GM21619 (cell line): ENCODE measurements around the gene HSD17B10.
"Not testable (repeated sequence)": the region's sequence is repeated elsewhere in the genome, so short reads cannot be mapped to it uniquely, and the experiment has no call there.

ENCODE experiments used
- ATAC-seq: cut with Tn5 transposase; IDR thresholded peaks from one replicate; pipeline ENCODE4 v1.9.1; 2021; ENCODE audit not compliant: unreplicated experiment

Gene HSD17B10

GRCh38 chrX:53438174-53438831 is 4.1 kb upstream of the HSD17B10 start:
- ATAC-seq = no peak

GRCh38 chrX:53437206-53437605 is 3.0 kb upstream of the HSD17B10 start:
- ATAC-seq = no peak

GRCh38 chrX:53435997-53436396 is 1.8 kb upstream of the HSD17B10 start:
- peak; percentile 64 for ATAC-seq

- ATAC-seq = no peak
Measured at GRCh38 chrX:53430231-53430630, 3.9 kb downstream of the HSD17B10 start.

GRCh38 chrX:53429755-53430154 is 4.4 kb downstream of the HSD17B10 start:
- ATAC-seq = no peak

GRCh38 chrX:53422861-53423306 is 11.3 kb downstream of the HSD17B10 start, which contains the start of gene RIBC1:
RIBC1 (plus strand) TSS chrX:53422873; CDS start chrX:53426277, 3,404 bp downstream.
- ATAC-seq = no peak

- ATAC-seq = peak; percentile 92
Measured at GRCh38 chrX:53422086-53422860, 11.9 kb downstream of the HSD17B10 start, which contains the start of gene SMC1A. SMC1A (minus strand) TSS chrX:53422654; CDS start chrX:53422600, 54 bp downstream.

- ATAC-seq = peak; percentile 20
Measured at GRCh38 chrX:53421772-53422085, 12.4 kb downstream of the HSD17B10 start.

- no peak for ATAC-seq
Measured at GRCh38 chrX:53421125-53421524, 13.0 kb downstream of the HSD17B10 start.

- ATAC-seq = not testable (repeated sequence)
Measured at GRCh38 chrX:53420351-53420750, 13.8 kb downstream of the HSD17B10 start.

- ATAC-seq = no peak
Measured at GRCh38 chrX:53412446-53412845, 21.7 kb downstream of the HSD17B10 start.

GRCh38 chrX:53403535-53403934 is 30.6 kb downstream of the HSD17B10 start:
- no peak for ATAC-seq

GRCh38 chrX:53398216-53398615 is 36.0 kb downstream of the HSD17B10 start:
- no peak for ATAC-seq

GRCh38 chrX:53395605-53396298 is 38.4 kb downstream of the HSD17B10 start:
- ATAC-seq = no peak

GRCh38 chrX:53383376-53384076 is 50.6 kb downstream of the HSD17B10 start:
- ATAC-seq = no peak
